ENCODE results near the gene CDK11B.
"Not testable (repeated sequence)": the region's sequence is repeated elsewhere in the genome, so short reads cannot be mapped to it uniquely, and the experiment has no call there.

Gene CDK11B

GRCh38 chr1:1700067-1700466 lies 41.3 kb upstream of the CDK11B start:
- no CpG with 5 or more reads among the region's 45 CpGs for WGBS (ENCODE audit: extremely low coverage, insufficient coverage, insufficient read length)

DNA sequence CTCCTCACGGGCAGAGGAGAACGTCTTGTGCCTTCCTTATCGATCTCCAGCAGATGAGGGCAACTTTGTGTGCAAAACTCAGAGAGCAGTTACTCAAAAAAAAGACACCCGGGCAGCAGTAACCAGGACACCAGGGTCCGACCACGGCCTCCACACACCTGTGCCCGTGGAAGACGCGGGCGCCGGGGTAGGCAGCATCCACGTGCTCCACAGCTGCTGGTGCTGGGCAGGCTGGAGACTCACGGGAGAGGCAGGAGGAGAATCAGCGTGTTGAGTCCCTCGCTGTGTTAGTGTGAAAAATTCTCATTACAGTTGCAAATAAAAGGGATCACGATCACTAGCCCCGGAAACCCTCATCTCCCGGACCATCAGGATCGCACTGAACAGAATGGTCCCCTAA lies 40.3 kb upstream of the CDK11B start:
- not testable (repeated sequence) for H2BK120ac ChIP-seq (ENCODE audit: insufficient read depth, low read length, poor library complexity); H3K23ac ChIP-seq (ENCODE audit: low read length); H3K27ac ChIP-seq (ENCODE audit: low read depth, low read length); H2AFZ ChIP-seq (ENCODE audit: insufficient read depth, low read length, poor library complexity); H3K4me3 ChIP-seq (ENCODE audit: low read depth, low read length); H2BK12ac ChIP-seq (ENCODE audit: low read length); H2AK5ac ChIP-seq (ENCODE audit: low read length); H2BK5ac ChIP-seq (ENCODE audit: low read depth, low read length, poor library complexity); H3K4me2 ChIP-seq (ENCODE audit: low read length); H4K12ac ChIP-seq (ENCODE audit: low read depth, low read length); H3K79me1 ChIP-seq (ENCODE audit: low read length); H3K36me3 ChIP-seq (ENCODE audit: control insufficient read depth in 1 of 2, insufficient read depth in 2 of 2, low read length in 2 of 2); H3K27me3 ChIP-seq (ENCODE audit: insufficient read depth, low read length); H3K79me2 ChIP-seq (ENCODE audit: control insufficient read depth, insufficient read depth, low read length, poor library complexity); H4K91ac ChIP-seq (ENCODE audit: low read depth, low read length); H3K4ac ChIP-seq (ENCODE audit: low read depth, low read length); DNase-seq; H3K9me3 ChIP-seq (ENCODE audit: insufficient read depth, low read depth, low read length); H3K9ac ChIP-seq (ENCODE audit: low read length); H3K18ac ChIP-seq (ENCODE audit: low read length); H3K14ac ChIP-seq (ENCODE audit: low read length); H4K8ac ChIP-seq (ENCODE audit: low read depth, low read length); H3K4me1 ChIP-seq (ENCODE audit: control insufficient read depth in 1 of 2, insufficient read depth in 2 of 2, low read length in 2 of 2)
- no CpG with 5 or more reads among the region's 19 CpGs for WGBS (ENCODE audit: extremely low coverage, insufficient coverage, insufficient read length)

More at GRCh38 chr1:1700067-1700466, 41.3 kb upstream of the CDK11B start:
- not testable (repeated sequence) for DNase-seq; H3K79me1 ChIP-seq (ENCODE audit: low read length); H3K9ac ChIP-seq (ENCODE audit: low read length); H2BK12ac ChIP-seq (ENCODE audit: low read length); H2BK120ac ChIP-seq (ENCODE audit: insufficient read depth, low read length, poor library complexity); H3K4me1 ChIP-seq (ENCODE audit: control insufficient read depth in 1 of 2, insufficient read depth in 2 of 2, low read length in 2 of 2); H3K23ac ChIP-seq (ENCODE audit: low read length); H3K18ac ChIP-seq (ENCODE audit: low read length); H3K4ac ChIP-seq (ENCODE audit: low read depth, low read length); H3K27me3 ChIP-seq (ENCODE audit: insufficient read depth, low read length); H4K12ac ChIP-seq (ENCODE audit: low read depth, low read length); H3K4me3 ChIP-seq (ENCODE audit: low read depth, low read length); H3K9me3 ChIP-seq (ENCODE audit: insufficient read depth, low read depth, low read length); H2BK5ac ChIP-seq (ENCODE audit: low read depth, low read length, poor library complexity); H3K27ac ChIP-seq (ENCODE audit: low read depth, low read length); H2AK5ac ChIP-seq (ENCODE audit: low read length); H4K8ac ChIP-seq (ENCODE audit: low read depth, low read length); H4K91ac ChIP-seq (ENCODE audit: low read depth, low read length); H3K4me2 ChIP-seq (ENCODE audit: low read length); H3K79me2 ChIP-seq (ENCODE audit: control insufficient read depth, insufficient read depth, low read length, poor library complexity); H2AFZ ChIP-seq (ENCODE audit: insufficient read depth, low read length, poor library complexity); H3K14ac ChIP-seq (ENCODE audit: low read length)
- peaks cover 13 to 16% of the 10 kb centered on the region in 2 experiments for H3K36me3 ChIP-seq (ENCODE audit: control insufficient read depth in 1 of 2, insufficient read depth in 2 of 2, low read length in 2 of 2)

DNA sequence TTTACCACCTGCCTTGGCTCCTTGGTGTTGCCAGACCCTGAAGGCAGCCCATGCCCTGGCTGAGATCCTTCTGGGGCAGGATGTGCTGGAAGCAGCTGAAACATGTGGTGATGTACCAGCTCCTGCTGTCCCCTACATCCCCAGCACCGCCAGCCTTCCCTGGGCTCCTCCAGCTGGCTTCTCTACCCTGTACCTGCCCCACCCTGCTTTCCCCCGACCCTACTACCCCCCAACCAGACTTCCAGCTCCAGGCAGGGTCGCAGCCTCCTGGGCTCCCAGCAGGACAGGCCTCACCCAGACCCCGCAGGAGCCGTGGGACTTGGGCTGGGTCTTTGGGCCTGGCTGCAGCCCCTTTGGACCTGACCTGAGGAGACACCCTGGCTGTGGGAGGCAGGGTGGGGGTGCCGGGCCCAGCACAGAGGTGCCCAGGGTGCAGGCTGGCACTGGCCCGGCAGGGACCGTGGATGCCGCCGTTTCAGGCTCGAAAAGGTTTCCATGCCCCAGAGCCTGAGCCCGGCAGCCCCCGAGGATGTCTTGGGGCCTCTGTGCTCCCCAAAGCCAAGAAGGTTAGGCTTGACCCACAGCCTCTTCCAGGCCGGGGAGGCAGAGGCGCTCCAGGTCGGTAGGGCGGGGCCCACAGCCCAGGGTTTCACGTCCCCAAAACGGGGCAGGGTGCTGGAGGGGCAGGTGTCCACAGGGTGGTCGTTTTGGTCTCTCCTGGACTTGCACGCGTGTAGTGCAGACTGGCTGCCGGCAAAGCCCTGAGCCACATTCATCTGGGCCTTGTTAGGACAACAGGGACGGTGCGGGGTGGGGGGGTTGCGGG lies 38.8 kb upstream of the CDK11B start:
- not testable (repeated sequence) for H2BK120ac ChIP-seq (ENCODE audit: insufficient read depth, low read length, poor library complexity); H2AK5ac ChIP-seq (ENCODE audit: low read length); H4K12ac ChIP-seq (ENCODE audit: low read depth, low read length); H3K4me1 ChIP-seq (ENCODE audit: control insufficient read depth in 1 of 2, insufficient read depth in 2 of 2, low read length in 2 of 2); H3K27ac ChIP-seq (ENCODE audit: low read depth, low read length); H3K79me1 ChIP-seq (ENCODE audit: low read length); H3K27me3 ChIP-seq (ENCODE audit: insufficient read depth, low read length); H2BK5ac ChIP-seq (ENCODE audit: low read depth, low read length, poor library complexity); H2BK12ac ChIP-seq (ENCODE audit: low read length); H3K36me3 ChIP-seq (ENCODE audit: control insufficient read depth in 1 of 2, insufficient read depth in 2 of 2, low read length in 2 of 2); H3K23ac ChIP-seq (ENCODE audit: low read length); H3K18ac ChIP-seq (ENCODE audit: low read length); H4K91ac ChIP-seq (ENCODE audit: low read depth, low read length); H3K14ac ChIP-seq (ENCODE audit: low read length); H3K4me2 ChIP-seq (ENCODE audit: low read length); H3K9ac ChIP-seq (ENCODE audit: low read length); H3K9me3 ChIP-seq (ENCODE audit: insufficient read depth, low read depth, low read length); H3K79me2 ChIP-seq (ENCODE audit: control insufficient read depth, insufficient read depth, low read length, poor library complexity); H4K8ac ChIP-seq (ENCODE audit: low read depth, low read length); H2AFZ ChIP-seq (ENCODE audit: insufficient read depth, low read length, poor library complexity); H3K4me3 ChIP-seq (ENCODE audit: low read depth, low read length); H3K4ac ChIP-seq (ENCODE audit: low read depth, low read length); DNase-seq
- no CpG with 5 or more reads among the region's 26 CpGs for WGBS (ENCODE audit: extremely low coverage, insufficient coverage, insufficient read length)

- not testable (repeated sequence) for H3K18ac ChIP-seq (ENCODE audit: low read length); H3K23ac ChIP-seq (ENCODE audit: low read length); H3K14ac ChIP-seq (ENCODE audit: low read length); DNase-seq; H4K91ac ChIP-seq (ENCODE audit: low read depth, low read length); H3K4me1 ChIP-seq (ENCODE audit: control insufficient read depth in 1 of 2, insufficient read depth in 2 of 2, low read length in 2 of 2); H4K8ac ChIP-seq (ENCODE audit: low read depth, low read length); H3K27me3 ChIP-seq (ENCODE audit: insufficient read depth, low read length); H2BK5ac ChIP-seq (ENCODE audit: low read depth, low read length, poor library complexity); H3K4ac ChIP-seq (ENCODE audit: low read depth, low read length); H3K9ac ChIP-seq (ENCODE audit: low read length); H2AFZ ChIP-seq (ENCODE audit: insufficient read depth, low read length, poor library complexity); H3K79me2 ChIP-seq (ENCODE audit: control insufficient read depth, insufficient read depth, low read length, poor library complexity); H3K36me3 ChIP-seq (ENCODE audit: control insufficient read depth in 1 of 2, insufficient read depth in 2 of 2, low read length in 2 of 2); H3K4me3 ChIP-seq (ENCODE audit: low read depth, low read length); H3K79me1 ChIP-seq (ENCODE audit: low read length); H3K9me3 ChIP-seq (ENCODE audit: insufficient read depth, low read depth, low read length); H4K12ac ChIP-seq (ENCODE audit: low read depth, low read length); H3K4me2 ChIP-seq (ENCODE audit: low read length); H2BK12ac ChIP-seq (ENCODE audit: low read length); H2AK5ac ChIP-seq (ENCODE audit: low read length); H2BK120ac ChIP-seq (ENCODE audit: insufficient read depth, low read length, poor library complexity); H3K27ac ChIP-seq (ENCODE audit: low read depth, low read length)
- WGBS (ENCODE audit: extremely low coverage, insufficient coverage, insufficient read length): no CpG with 5 or more reads among the region's 23 CpGs
Measured at GRCh38 chr1:1696431-1697357, 37.9 kb upstream of the CDK11B start.
